22Rv1 (cell line): ENCODE measurements around the gene CARMIL1.

Experiments used
- ZFX ChIP-seq: fragments of 450-650 bp; IDR thresholded peaks from 2 replicates; pipeline ENCODE4 v1.6.1; 2017; ENCODE audit warnings: antibody characterized with exemption, borderline replicate concordance
- TF ChIP-seq, protein P1 (sequence below): fragments of 450-650 bp; IDR thresholded peaks from 2 replicates; pipeline ENCODE4 v1.5.1; 2017; ENCODE audit warnings: mild to moderate bottlenecking

DNA sequence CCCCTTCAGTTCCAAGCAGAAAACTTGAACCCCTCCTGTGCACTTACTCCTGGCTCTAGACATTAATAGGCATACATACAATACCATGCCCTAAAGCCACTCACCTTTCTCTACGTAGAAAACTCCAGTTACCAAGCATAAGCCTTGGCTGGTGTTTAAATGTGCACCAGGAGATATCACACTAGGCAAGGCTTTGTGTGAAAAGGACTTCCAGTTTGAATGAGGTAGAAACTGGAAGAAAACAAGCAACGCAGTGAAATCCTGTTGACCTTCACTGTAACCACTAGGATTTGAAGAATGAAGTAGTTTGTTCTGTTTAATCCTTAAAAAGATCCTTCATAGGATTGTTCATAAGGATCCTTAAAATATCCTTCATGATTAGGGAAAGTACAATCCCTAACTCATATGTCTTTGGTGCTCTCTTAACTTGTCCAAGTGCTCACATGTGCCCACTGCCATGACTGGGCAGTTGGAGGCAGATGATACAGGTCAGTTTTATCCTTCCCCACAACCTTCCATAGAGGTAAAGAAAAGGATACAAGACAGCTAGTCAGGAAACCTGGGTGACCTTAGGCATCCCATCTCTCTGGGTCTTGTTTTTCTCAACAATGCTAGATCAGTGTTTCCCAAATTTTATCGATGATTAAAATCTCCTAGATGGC lies 363.6 kb downstream of the CARMIL1 start:
- TF ChIP-seq, protein P1, sequence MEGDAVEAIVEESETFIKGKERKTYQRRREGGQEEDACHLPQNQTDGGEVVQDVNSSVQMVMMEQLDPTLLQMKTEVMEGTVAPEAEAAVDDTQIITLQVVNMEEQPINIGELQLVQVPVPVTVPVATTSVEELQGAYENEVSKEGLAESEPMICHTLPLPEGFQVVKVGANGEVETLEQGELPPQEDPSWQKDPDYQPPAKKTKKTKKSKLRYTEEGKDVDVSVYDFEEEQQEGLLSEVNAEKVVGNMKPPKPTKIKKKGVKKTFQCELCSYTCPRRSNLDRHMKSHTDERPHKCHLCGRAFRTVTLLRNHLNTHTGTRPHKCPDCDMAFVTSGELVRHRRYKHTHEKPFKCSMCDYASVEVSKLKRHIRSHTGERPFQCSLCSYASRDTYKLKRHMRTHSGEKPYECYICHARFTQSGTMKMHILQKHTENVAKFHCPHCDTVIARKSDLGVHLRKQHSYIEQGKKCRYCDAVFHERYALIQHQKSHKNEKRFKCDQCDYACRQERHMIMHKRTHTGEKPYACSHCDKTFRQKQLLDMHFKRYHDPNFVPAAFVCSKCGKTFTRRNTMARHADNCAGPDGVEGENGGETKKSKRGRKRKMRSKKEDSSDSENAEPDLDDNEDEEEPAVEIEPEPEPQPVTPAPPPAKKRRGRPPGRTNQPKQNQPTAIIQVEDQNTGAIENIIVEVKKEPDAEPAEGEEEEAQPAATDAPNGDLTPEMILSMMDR = no peak
- no peak for TF ChIP-seq ZFX
